ENCODE results near the gene NUTF2.
A peak's percentile ranks its signal among the peaks of the same experiment; 100 is the strongest.
"Not testable (repeated sequence)": the region's sequence is repeated elsewhere in the genome, so short reads cannot be mapped to it uniquely, and the experiment has no call there.

NUTF2 gene

GRCh38 chr16:67907397-67908180 lies 60.9 kb downstream of the NUTF2 start:
- H3K27ac ChIP-seq (ENCODE audit: low read depth, low read length, severe bottlenecking): no peak overlapping the region
- no peak overlapping the region for H3K4me3 ChIP-seq (ENCODE audit: extremely low read depth, insufficient read depth, low read length, poor library complexity, severe bottlenecking)
- WGBS, 2 experiments (ENCODE audit: insufficient coverage in 2 of 2): 91 to 94% methylated on average over 10 of the region's 11 CpGs
- no peaks in the 10 kb centered on the region for H3K4me1 ChIP-seq (ENCODE audit: control insufficient read depth, insufficient read depth, low read length, poor library complexity, severe bottlenecking)
- no peaks in the 10 kb centered on the region for H3K9me3 ChIP-seq (ENCODE audit: control insufficient read depth, low read length)
- H3K36me3 ChIP-seq (ENCODE audit: control insufficient read depth, insufficient read depth, low read length): peaks cover 44% of the 10 kb centered on the region

DNA sequence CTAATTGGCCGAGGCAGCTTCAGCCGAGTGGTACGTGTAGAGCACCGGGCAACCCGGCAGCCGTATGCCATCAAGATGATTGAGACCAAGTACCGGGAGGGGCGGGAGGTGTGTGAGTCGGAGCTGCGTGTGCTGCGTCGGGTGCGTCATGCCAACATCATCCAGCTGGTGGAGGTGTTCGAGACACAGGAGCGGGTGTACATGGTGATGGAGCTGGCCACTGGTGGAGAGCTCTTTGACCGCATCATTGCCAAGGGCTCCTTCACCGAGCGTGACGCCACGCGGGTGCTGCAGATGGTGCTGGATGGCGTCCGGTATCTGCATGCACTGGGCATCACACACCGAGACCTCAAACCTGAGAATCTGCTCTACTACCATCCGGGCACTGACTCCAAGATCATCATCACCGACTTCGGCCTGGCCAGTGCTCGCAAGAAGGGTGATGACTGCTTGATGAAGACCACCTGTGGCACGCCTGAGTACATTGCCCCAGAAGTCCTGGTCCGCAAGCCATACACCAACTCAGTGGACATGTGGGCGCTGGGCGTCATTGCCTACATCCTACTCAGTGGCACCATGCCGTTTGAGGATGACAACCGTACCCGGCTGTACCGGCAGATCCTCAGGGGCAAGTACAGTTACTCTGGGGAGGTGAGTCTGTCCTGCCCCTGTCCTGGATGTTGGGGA lies 62.5 kb downstream of the NUTF2 start:
- no peaks in the 10 kb centered on the region for H3K4me1 ChIP-seq (ENCODE audit: control insufficient read depth, insufficient read depth, low read length, poor library complexity, severe bottlenecking)
- 96 to 97% methylated on average over 34 to 36 of the region's 36 CpGs for WGBS, 2 experiments (ENCODE audit: insufficient coverage in 2 of 2)
- no peak overlapping the region for H3K27ac ChIP-seq (ENCODE audit: low read depth, low read length, severe bottlenecking)
- H3K9me3 ChIP-seq (ENCODE audit: control insufficient read depth, low read length): no peaks in the 10 kb centered on the region
- no peak overlapping the region for H3K4me3 ChIP-seq (ENCODE audit: extremely low read depth, insufficient read depth, low read length, poor library complexity, severe bottlenecking)
- peaks cover 35% of the 10 kb centered on the region for H3K36me3 ChIP-seq (ENCODE audit: control insufficient read depth, insufficient read depth, low read length)

- WGBS, 2 experiments (ENCODE audit: insufficient coverage in 2 of 2): 90 to 100% methylated on average over 2 of the region's 2 CpGs
- Histone ChIP-seq H3K4me3 (ENCODE audit: extremely low read depth, insufficient read depth, low read length, poor library complexity, severe bottlenecking) (no peak overlapping the region), H3K4me1 (ENCODE audit: control insufficient read depth, insufficient read depth, low read length, poor library complexity, severe bottlenecking) (peaks cover 6% of the 10 kb centered on the region), H3K36me3 (ENCODE audit: control insufficient read depth, insufficient read depth, low read length) (peaks cover 35% of the 10 kb centered on the region), H3K27ac (ENCODE audit: low read depth, low read length, severe bottlenecking) (no peak overlapping the region), H3K9me3 (ENCODE audit: control insufficient read depth, low read length) (no peaks in the 10 kb centered on the region)
Observed at GRCh38 chr16:67910158-67910557, 63.4 kb downstream of the NUTF2 start.

DNA sequence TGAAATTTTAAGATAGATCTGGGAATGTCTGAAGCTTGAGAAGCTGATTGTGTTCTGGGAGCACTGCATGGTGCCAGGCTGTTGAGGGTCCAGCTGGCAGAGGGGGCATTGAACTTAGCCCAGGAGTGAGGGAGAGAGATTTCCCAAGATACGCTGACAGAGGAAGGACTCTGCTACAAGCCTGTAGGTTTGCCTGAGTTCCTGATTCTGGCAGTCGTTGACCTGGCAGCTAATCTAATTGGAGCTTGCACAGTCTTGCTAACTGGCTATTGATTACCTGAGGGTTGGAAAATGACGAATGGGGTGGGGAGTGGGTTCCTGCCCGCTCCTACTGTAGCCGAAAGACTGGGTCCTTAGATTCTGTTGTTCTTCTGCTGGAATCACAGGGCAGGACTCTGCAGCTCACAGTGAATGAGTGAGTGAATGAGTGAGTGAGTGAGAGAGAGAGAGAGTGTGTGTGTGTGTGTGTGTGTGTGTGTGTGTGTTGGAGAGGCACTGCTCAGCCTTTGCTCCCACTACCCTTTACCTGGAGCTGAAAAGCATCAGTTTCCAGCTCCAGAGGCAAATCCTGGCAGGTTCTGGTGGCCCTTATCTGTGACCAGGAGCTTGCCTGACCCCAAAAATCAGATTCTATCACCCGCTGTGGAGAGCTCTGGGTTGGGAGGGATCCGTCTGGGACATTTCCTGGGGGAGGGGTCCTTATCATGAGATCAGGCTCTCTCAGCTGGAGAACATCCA lies 68.2 kb downstream of the NUTF2 start:
- WGBS, 2 experiments (ENCODE audit: insufficient coverage in 2 of 2): 80 to 82% methylated on average over 5 of the region's 7 CpGs
- Histone ChIP-seq H3K36me3 (ENCODE audit: control insufficient read depth, insufficient read depth, low read length) (peaks cover 28% of the 10 kb centered on the region), H3K4me3 (ENCODE audit: extremely low read depth, insufficient read depth, low read length, poor library complexity, severe bottlenecking) (no peak overlapping the region), H3K4me1 (ENCODE audit: control insufficient read depth, insufficient read depth, low read length, poor library complexity, severe bottlenecking) (peaks cover 34% of the 10 kb centered on the region), H3K27ac (ENCODE audit: low read depth, low read length, severe bottlenecking) (peak overlapping the region; percentile 23), H3K9me3 (ENCODE audit: control insufficient read depth, low read length) (no peaks in the 10 kb centered on the region)

- not testable (repeated sequence) for H3K9me3 ChIP-seq (ENCODE audit: control insufficient read depth, low read length); H3K4me3 ChIP-seq (ENCODE audit: extremely low read depth, insufficient read depth, low read length, poor library complexity, severe bottlenecking); H3K27ac ChIP-seq (ENCODE audit: low read depth, low read length, severe bottlenecking)
- no CpG with 5 or more reads among the region's 2 CpGs for WGBS, 2 experiments (ENCODE audit: insufficient coverage in 2 of 2)
- Histone ChIP-seq H3K4me1 (ENCODE audit: control insufficient read depth, insufficient read depth, low read length, poor library complexity, severe bottlenecking) (peaks cover 34% of the 10 kb centered on the region), H3K36me3 (ENCODE audit: control insufficient read depth, insufficient read depth, low read length) (peaks cover 28% of the 10 kb centered on the region)
Observed at GRCh38 chr16:67915496-67915769, 68.7 kb downstream of the NUTF2 start.

- H3K36me3 ChIP-seq (ENCODE audit: control insufficient read depth, insufficient read depth, low read length): peaks cover 29% of the 10 kb centered on the region
- no peak overlapping the region for H3K4me3 ChIP-seq (ENCODE audit: extremely low read depth, insufficient read depth, low read length, poor library complexity, severe bottlenecking)
- no peak overlapping the region for H3K27ac ChIP-seq (ENCODE audit: low read depth, low read length, severe bottlenecking)
- H3K4me1 ChIP-seq (ENCODE audit: control insufficient read depth, insufficient read depth, low read length, poor library complexity, severe bottlenecking): peaks cover 34% of the 10 kb centered on the region
- no peaks in the 10 kb centered on the region for H3K9me3 ChIP-seq (ENCODE audit: control insufficient read depth, low read length)
- 90 to 95% methylated on average over 5 to 6 of the region's 7 CpGs for WGBS, 2 experiments (ENCODE audit: insufficient coverage in 2 of 2)
Observed at GRCh38 chr16:67915831-67916723, 69.3 kb downstream of the NUTF2 start.

GRCh38 chr16:67917140-67917851 lies 70.6 kb downstream of the NUTF2 start:
- Histone ChIP-seq H3K9me3 (ENCODE audit: control insufficient read depth, low read length) (no peaks in the 10 kb centered on the region), H3K36me3 (ENCODE audit: control insufficient read depth, insufficient read depth, low read length) (peaks cover 17% of the 10 kb centered on the region), H3K27ac (ENCODE audit: low read depth, low read length, severe bottlenecking) (peak overlapping the region; percentile 85), H3K4me3 (ENCODE audit: extremely low read depth, insufficient read depth, low read length, poor library complexity, severe bottlenecking) (no peak overlapping the region), H3K4me1 (ENCODE audit: control insufficient read depth, insufficient read depth, low read length, poor library complexity, severe bottlenecking) (peaks cover 35% of the 10 kb centered on the region)
- 85 to 88% methylated on average over 4 to 5 of the region's 6 CpGs for WGBS, 2 experiments (ENCODE audit: insufficient coverage in 2 of 2)

DNA sequence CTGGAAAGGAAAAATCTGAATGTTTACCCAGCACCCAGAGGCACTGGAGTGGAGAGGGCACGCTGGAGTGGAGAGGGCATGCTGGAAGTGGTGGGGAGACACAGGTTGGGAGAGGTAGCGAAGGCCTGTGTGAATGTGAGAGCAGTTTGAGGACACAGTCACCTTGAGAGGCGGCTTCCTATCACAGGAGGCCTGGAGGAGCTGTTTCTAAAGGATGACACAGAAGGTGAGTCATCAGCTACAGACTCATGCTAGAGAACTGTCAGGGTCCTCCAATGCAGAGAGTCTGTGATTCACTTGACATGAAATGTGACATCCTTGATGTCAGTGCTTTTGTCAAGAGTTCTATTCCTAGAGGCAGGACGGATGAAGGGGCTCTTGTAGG lies 71.1 kb downstream of the NUTF2 start:
- no peaks in the 10 kb centered on the region for H3K9me3 ChIP-seq (ENCODE audit: control insufficient read depth, low read length)
- H3K4me1 ChIP-seq (ENCODE audit: control insufficient read depth, insufficient read depth, low read length, poor library complexity, severe bottlenecking): peaks cover 37% of the 10 kb centered on the region
- H3K4me3 ChIP-seq (ENCODE audit: extremely low read depth, insufficient read depth, low read length, poor library complexity, severe bottlenecking): no peak overlapping the region
- WGBS, 2 experiments (ENCODE audit: insufficient coverage in 2 of 2): 60 to 71% methylated on average over 1 to 4 of the region's 4 CpGs
- peak overlapping the region; percentile 85 for H3K27ac ChIP-seq (ENCODE audit: low read depth, low read length, severe bottlenecking)
- peaks cover 16% of the 10 kb centered on the region for H3K36me3 ChIP-seq (ENCODE audit: control insufficient read depth, insufficient read depth, low read length)

- H3K36me3 ChIP-seq (ENCODE audit: control insufficient read depth, insufficient read depth, low read length): peaks cover 15% of the 10 kb centered on the region
- peaks cover 36% of the 10 kb centered on the region for H3K4me1 ChIP-seq (ENCODE audit: control insufficient read depth, insufficient read depth, low read length, poor library complexity, severe bottlenecking)
- H3K4me3 ChIP-seq (ENCODE audit: extremely low read depth, insufficient read depth, low read length, poor library complexity, severe bottlenecking): no peak overlapping the region
- H3K27ac ChIP-seq (ENCODE audit: low read depth, low read length, severe bottlenecking): no peak overlapping the region
- H3K9me3 ChIP-seq (ENCODE audit: control insufficient read depth, low read length): no peaks in the 10 kb centered on the region
- WGBS, 2 experiments (ENCODE audit: insufficient coverage in 2 of 2): 88 to 97% methylated on average over 4 to 5 of the region's 6 CpGs
Observed at GRCh38 chr16:67919622-67920221, 73.0 kb downstream of the NUTF2 start.
